HCT116 (cell line): ENCODE results near the gene CASTOR1. TPM values are rescaled to one million over a fixed set of nuclear protein-coding genes. Genes with fewer than 3 reads are reported as not detected.

Experiments used
- ATAC-seq: fragments of 200-7000 bp; cut with Tn5 transposase; 2 replicates; pipeline ENCODE4 v1.9.1; 2020; ENCODE audit warnings: mild to moderate bottlenecking, moderate library complexity
- BruUV-seq: library from RNA; stranded (reverse); fragments of 400-500 nt; replicated peaks from 2 replicates; lab custom pipeline; 2021; lab: Mats Ljungman, UMichigan
- CTCF ChIA-PET: fragments of 300-600 bp; sonication (Branson Sonifier 250); formaldehyde crosslinking; loops from one replicate; lab custom pipeline; 2021; ENCODE audit warnings: antibody characterized with exemption; lab: Charles Lee
- POLR2A ChIA-PET: fragments of 300-600, 350-600 bp; sonication (Branson Sonifier 250); formaldehyde crosslinking; loops from one replicate; lab custom pipeline; 2021; ENCODE audit warnings: antibody characterized with exemption; lab: Charles Lee
- RAD21 ChIA-PET, 2 experiments: fragments of 300-600 bp; sonication (Branson Sonifier 250); formaldehyde crosslinking; loops; one replicate each; lab custom pipeline; 2023; ENCODE audit warnings: low total read pairs in 2 of 2; ENCODE audit not compliant: uncharacterized antibody in 2 of 2, unreplicated experiment in 2 of 2, low non-redundant PET in 1 of 2; lab: Charles Lee
- DNase-seq: peaks from one replicate; pipeline ENCODE4 v3.0.0-alpha.2; 2010; ENCODE audit warnings: low read depth, low spot score
- H2AFZ ChIP-seq: fragments of 200-600 bp; shearing (Covaris generic), sonication (generic); 2 replicates; pipeline ENCODE4 v1.6.1; 2017; ENCODE audit warnings: low read depth, mixed run types, mixed read lengths, antibody characterized with exemption, low read length; ENCODE audit not compliant: poor library complexity, severe bottlenecking
- H3K27ac ChIP-seq: 2 replicates; pipeline ENCODE4 v1.5.1; 2012; ENCODE audit warnings: low read depth, low read length
- H3K27me3 ChIP-seq: fragments of 200-600 bp; sonication (generic); 2 replicates; pipeline ENCODE4 v1.6.1; 2016; ENCODE audit warnings: mixed run types, low read length, mixed read lengths; ENCODE audit not compliant: insufficient read depth
- H3K36me3 ChIP-seq, 2 experiments: fragments of 200-500 bp in 1 of 2; fragments of 200-600 bp in 1 of 2; sonication (Bioruptor generic) in 1 of 2; sonication (generic) in 1 of 2; 2 replicates each; pipeline versions ENCODE4 v1.5.1 to v1.6.1; 2014 to 2016; ENCODE audit warnings: low read length in 2 of 2, inconsistent platforms in 1 of 2, mixed read lengths in 1 of 2, mixed run types in 1 of 2; ENCODE audit not compliant: insufficient read depth in 2 of 2, control insufficient read depth in 1 of 2
- H3K4me1 ChIP-seq, 2 experiments: fragments of 200-600 bp in 1 of 2; sonication (generic) in 1 of 2; 2 replicates each; pipeline versions ENCODE4 v1.5.1 to v1.6.1; 2012 to 2017; ENCODE audit warnings: low read length in 2 of 2, inconsistent platforms in 1 of 2, mild to moderate bottlenecking in 1 of 2, mixed read lengths in 1 of 2, mixed run types in 1 of 2, moderate library complexity in 1 of 2; ENCODE audit not compliant: insufficient read depth in 2 of 2, control insufficient read depth in 1 of 2
- H3K4me2 ChIP-seq: fragments of 200-600 bp; sonication (generic); 2 replicates; pipeline ENCODE4 v1.6.1; 2017; ENCODE audit warnings: mixed run types, low read length, mixed read lengths
- H3K4me3 ChIP-seq, 2 experiments: fragments of 200-600 bp in 1 of 2; sonication (generic) in 1 of 2; replicated peaks in 1 of 2; 2 replicates each; pipeline ENCODE4 v1.5.1; 2011 to 2016; ENCODE audit warnings: low read length in 2 of 2, control low read depth in 1 of 2, low read depth in 1 of 2, mild to moderate bottlenecking in 1 of 2, mixed read lengths in 1 of 2, mixed run types in 1 of 2
- H3K79me2 ChIP-seq: fragments of 200-600 bp; sonication (generic); 2 replicates; pipeline ENCODE4 v1.6.1; 2017; ENCODE audit warnings: mild to moderate bottlenecking, mixed run types, low read length, moderate library complexity, mixed read lengths; ENCODE audit not compliant: insufficient read depth
- H3K9ac ChIP-seq: fragments of 200-600 bp; sonication (generic); 2 replicates; pipeline ENCODE4 v1.6.1; 2016; ENCODE audit warnings: low read length, mixed read lengths
- H3K9me2 ChIP-seq: fragments of 200-600 bp; sonication (generic), shearing (Covaris generic); 2 replicates; pipeline ENCODE4 v1.6.1; 2017; ENCODE audit warnings: mixed run types, mild to moderate bottlenecking, moderate library complexity; ENCODE audit not compliant: insufficient read depth
- H3K9me3 ChIP-seq, 2 experiments: fragments of 200-500 bp in 1 of 2; fragments of 200-600 bp in 1 of 2; sonication (Bioruptor generic) in 1 of 2; sonication (generic) in 1 of 2; 2 replicates each; pipeline ENCODE4 v1.6.1; 2014 to 2017; ENCODE audit warnings: low read length in 2 of 2, mixed read lengths in 2 of 2, inconsistent platforms in 1 of 2, low read depth in 1 of 2, mild to moderate bottlenecking in 1 of 2, mixed run types in 1 of 2, moderate library complexity in 1 of 2; ENCODE audit not compliant: control insufficient read depth in 1 of 2, insufficient read depth in 1 of 2
- H4K20me1 ChIP-seq: fragments of 200-600 bp; sonication (generic), shearing (Covaris generic); 2 replicates; pipeline ENCODE4 v1.6.1; 2017; ENCODE audit warnings: mixed run types, mild to moderate bottlenecking, moderate library complexity; ENCODE audit not compliant: insufficient read depth
- POLR2AphosphoS5 ChIP-seq: IDR thresholded peaks from 2 replicates; pipeline ENCODE4 v1.6.1; 2011; ENCODE audit warnings: mild to moderate bottlenecking, low read depth, low read length, moderate library complexity
- SIN3A ChIP-seq: IDR thresholded peaks from 2 replicates; pipeline ENCODE4 v1.6.1; 2012; ENCODE audit warnings: low read depth
- SRF ChIP-seq: IDR thresholded peaks from 2 replicates; pipeline ENCODE4 v1.6.1; 2012; ENCODE audit warnings: low read depth
- intact Hi-C: fragments of 100-400 bp; cut with micrococcal nuclease; formaldehyde crosslinking; loops from 2 replicates; pipeline ENCODE4 v1.10.0; 2022
- total RNA-seq: library from RNA; stranded (reverse); gene quantifications from one replicate; pipeline ENCODE4 v1.2.1, GENCODE V29; 2021; ENCODE audit not compliant: unreplicated experiment
- TF ChIP-seq, protein P1 (sequence below): IDR thresholded peaks from 2 replicates; pipeline ENCODE4 v1.6.1; 2011; ENCODE audit warnings: mild to moderate bottlenecking, low read length, moderate library complexity; ENCODE audit not compliant: insufficient replicate concordance; ENCODE audit errors: extremely low read depth

Gene CASTOR1
- total RNA-seq, 1 experiment from 2014 or later = 6.5 TPM

- Histone ChIP-seq H3K4me1 (peaks cover 44 to 100% of the 10 kb centered on the region in 2 experiments), H3K9me2 (no peaks in the 10 kb centered on the region), H4K20me1 (no peaks in the 10 kb centered on the region), H3K27me3 (no peaks in the 10 kb centered on the region), H3K27ac (peak overlapping the region; percentile 85), H3K9ac (peak overlapping the region; percentile 42; the same call in 1 of the 2 replicates), H3K36me3 (peaks cover 4 to 27% of the 10 kb centered on the region in 2 experiments; a peak in 3 of 4 replicates), H3K9me3 (no peaks in the 10 kb centered on the region), H3K4me2 (peak overlapping the region; percentile 31; the same call in 1 of the 2 replicates), H3K4me3 (no peak overlapping the region), H3K79me2 (peaks cover 21% of the 10 kb centered on the region; the same call in 1 of the 2 replicates), H2AFZ (no peak overlapping the region)
- ChIA-PET POLR2A (interaction anchor here (0.7 to 7.5 kb wide), 9 partner anchors 11 to 205 kb away, joined by 3 to 61 read pairs (median 5); no protein-coding TSS in a partner anchor), RAD21 (interaction anchor here in 1 of 2 experiments (0.8 to 1.8 kb wide), 2 partner anchors 9 to 27 kb away, joined by 3 read pairs; no protein-coding TSS in a partner anchor), CTCF (interaction anchor here (1.1 to 1.4 kb wide), 2 partner anchors 11 to 132 kb away, joined by 4 to 5 read pairs; no protein-coding TSS in a partner anchor)
- intact Hi-C loops = loop anchor here (5.0 kb wide), 1 partner anchor 132 kb away; no protein-coding TSS in a partner anchor
- ATAC-seq (no peak), DNase-seq (no peak)
- TF ChIP-seq, protein P1, sequence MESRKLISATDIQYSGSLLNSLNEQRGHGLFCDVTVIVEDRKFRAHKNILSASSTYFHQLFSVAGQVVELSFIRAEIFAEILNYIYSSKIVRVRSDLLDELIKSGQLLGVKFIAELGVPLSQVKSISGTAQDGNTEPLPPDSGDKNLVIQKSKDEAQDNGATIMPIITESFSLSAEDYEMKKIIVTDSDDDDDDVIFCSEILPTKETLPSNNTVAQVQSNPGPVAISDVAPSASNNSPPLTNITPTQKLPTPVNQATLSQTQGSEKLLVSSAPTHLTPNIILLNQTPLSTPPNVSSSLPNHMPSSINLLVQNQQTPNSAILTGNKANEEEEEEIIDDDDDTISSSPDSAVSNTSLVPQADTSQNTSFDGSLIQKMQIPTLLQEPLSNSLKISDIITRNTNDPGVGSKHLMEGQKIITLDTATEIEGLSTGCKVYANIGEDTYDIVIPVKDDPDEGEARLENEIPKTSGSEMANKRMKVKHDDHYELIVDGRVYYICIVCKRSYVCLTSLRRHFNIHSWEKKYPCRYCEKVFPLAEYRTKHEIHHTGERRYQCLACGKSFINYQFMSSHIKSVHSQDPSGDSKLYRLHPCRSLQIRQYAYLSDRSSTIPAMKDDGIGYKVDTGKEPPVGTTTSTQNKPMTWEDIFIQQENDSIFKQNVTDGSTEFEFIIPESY = no peak
- TF ChIP-seq SRF (no peak), POLR2AphosphoS5 (peak; percentile 62; the same call in 1 of the 2 replicates), SIN3A (0 out of 2 replicates have a peak, but pooled peaks have one; percentile 30)
- BruUV-seq = no TSS peak
Measured at GRCh38 chr22:30239488-30240405, 49.6 kb downstream of the CASTOR1 start.
